GM13976 (cell line): Measurements from ENCODE around the gene HPCAL1.

Experiments
- DNase-seq: peaks from one replicate; pipeline ENCODE4 v3.0.0; 2012; ENCODE audit warnings: low spot score
- CTCF ChIP-seq: IDR thresholded peaks from 2 replicates; pipeline ENCODE4 v1.5.1; 2012; ENCODE audit warnings: borderline replicate concordance, mild to moderate bottlenecking; ENCODE audit not compliant: insufficient read depth; ENCODE audit errors: extremely low read depth, missing control alignments, control extremely low read depth
- in situ Hi-C: fragments of 300-500 bp; cut with MboI; formaldehyde crosslinking; loops from one replicate; pipeline ENCODE4 v1.12.0; 2022; ENCODE audit warnings: low sequenced_read_pairs, mixed read lengths, inconsistent platforms; ENCODE audit not compliant: unreplicated experiment

Gene HPCAL1

GRCh38 chr2:10397297-10397875 is 94.7 kb downstream of the HPCAL1 start:
- DNase-seq = no peak
- no peak for TF ChIP-seq CTCF
- in situ Hi-C loops = no loop called here

- no peak for DNase-seq
- in situ Hi-C loops = no loop called here
- no peak for TF ChIP-seq CTCF
These were observed 95.2 kb downstream of the HPCAL1 start for GRCh38 chr2:10397878-10398277.

- in situ Hi-C loops = no loop called here
- DNase-seq = no peak
These were observed 95.8 kb downstream of the HPCAL1 start for GRCh38 chr2:10398496-10398895.

GRCh38 chr2:10399358-10399757 is 96.7 kb downstream of the HPCAL1 start:
- no peak for DNase-seq

More at GRCh38 chr2:10398496-10398895, 95.8 kb downstream of the HPCAL1 start:
- no peak for TF ChIP-seq CTCF

GRCh38 chr2:10400002-10400401 is 97.3 kb downstream of the HPCAL1 start:
- in situ Hi-C loops = no loop called here
- no peak for DNase-seq
- TF ChIP-seq CTCF = no peak

More at GRCh38 chr2:10399358-10399757, 96.7 kb downstream of the HPCAL1 start:
- in situ Hi-C loops = no loop called here
- TF ChIP-seq CTCF = no peak

- in situ Hi-C loops = no loop called here
- no peak for TF ChIP-seq CTCF
- no peak for DNase-seq
These were observed 97.9 kb downstream of the HPCAL1 start for GRCh38 chr2:10400568-10400977.
